CD4-positive, alpha-beta T cell treated with Interleukin-21 for 1 hour (primary cell): ENCODE measurements around the gene TP53AIP1.

Experiments used
- DNase-seq: peaks from one replicate; pipeline ENCODE4 v3.0.0-alpha.2; 2020

TP53AIP1 gene

GRCh38 chr11:128904656-128905344 lies 37.9 kb downstream of the TP53AIP1 start:
- no peak for DNase-seq

DNA sequence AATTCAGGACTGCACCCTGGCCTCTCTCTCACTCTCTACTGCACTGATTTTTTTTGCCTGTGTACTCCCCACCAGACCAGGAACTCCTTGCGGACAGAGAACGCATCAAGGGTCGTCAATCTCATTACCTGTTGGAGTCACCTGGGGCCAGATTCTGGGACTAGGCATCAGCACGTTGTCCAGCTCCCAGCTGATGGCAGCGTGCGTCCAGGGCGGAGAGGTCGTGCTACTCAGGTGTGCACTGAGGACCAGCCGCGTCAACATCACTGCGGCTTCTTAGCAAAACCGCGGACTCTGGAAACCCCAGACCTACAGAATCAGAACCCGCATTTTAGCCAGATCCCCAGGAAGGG lies 38.4 kb downstream of the TP53AIP1 start:
- DNase-seq, result no peak

- DNase-seq, result no peak
These were observed 39.2 kb downstream of the TP53AIP1 start for GRCh38 chr11:128903248-128904061.

DNA sequence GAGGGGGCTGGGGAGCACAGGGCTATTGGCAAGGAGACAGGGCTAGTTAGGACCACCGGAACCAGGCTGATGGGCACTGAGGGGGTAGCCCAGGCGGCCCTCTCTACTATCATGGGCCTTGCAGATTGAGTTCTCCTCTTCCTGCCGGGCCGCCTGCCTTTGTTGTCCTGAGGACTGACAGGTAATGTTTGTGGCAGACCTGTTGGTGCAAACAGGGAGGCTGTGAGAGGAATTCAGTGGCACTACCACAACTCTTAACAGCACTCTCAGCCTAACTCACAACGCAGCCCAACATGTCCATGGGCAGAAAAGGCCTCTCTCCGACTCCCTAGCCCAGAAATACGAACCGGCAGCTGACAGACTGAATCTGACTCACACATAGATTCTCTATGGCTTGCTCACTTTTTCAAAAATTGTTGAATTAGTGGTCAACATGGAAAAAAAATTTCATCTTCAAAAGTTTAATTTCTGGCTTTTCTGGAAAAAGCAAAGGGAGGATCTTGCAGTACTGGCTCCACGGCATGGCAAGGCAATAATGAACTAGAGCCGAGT lies 40.1 kb downstream of the TP53AIP1 start:
- DNase-seq, result no peak

- DNase-seq, result no peak
These were observed 40.8 kb downstream of the TP53AIP1 start for GRCh38 chr11:128901653-128902514.

- no peak for DNase-seq
These were observed 42.2 kb downstream of the TP53AIP1 start for GRCh38 chr11:128900468-128900867.

DNA sequence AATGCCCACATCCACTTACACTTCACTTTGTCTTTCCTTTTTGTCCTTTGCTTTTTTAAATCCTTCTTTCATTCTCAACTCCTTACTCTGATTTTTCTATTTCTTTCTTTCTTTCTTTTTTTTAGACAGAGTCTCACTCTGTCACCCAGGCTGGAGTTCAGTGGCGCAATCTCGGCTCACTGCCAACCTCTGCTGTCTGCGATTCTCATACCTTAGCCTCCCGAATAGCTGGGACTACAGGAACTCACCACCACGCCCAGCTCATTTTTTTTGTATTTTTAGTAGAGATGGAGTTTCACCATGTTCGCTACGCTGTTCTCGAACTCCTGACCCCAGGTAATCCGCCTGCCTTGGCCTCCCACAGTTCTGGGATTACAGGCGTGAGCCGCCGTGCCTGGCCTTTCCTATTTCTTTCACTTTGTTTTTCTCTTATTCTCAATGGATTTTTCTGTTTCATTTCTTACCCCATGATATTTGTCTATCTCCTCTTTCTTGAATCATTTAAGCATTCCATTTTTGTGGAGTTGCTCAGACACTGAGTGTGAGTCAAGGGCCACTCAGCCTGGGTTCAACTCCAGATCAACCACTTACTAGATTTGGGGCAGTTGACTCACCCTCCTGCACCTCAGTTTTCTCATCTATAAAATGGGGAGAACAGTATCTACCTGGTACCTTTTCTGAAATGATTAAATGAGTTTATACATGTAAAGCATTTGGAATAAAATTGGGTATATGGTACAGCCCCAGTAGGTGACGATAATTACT lies 43.9 kb downstream of the TP53AIP1 start:
- no peak for DNase-seq

DNA sequence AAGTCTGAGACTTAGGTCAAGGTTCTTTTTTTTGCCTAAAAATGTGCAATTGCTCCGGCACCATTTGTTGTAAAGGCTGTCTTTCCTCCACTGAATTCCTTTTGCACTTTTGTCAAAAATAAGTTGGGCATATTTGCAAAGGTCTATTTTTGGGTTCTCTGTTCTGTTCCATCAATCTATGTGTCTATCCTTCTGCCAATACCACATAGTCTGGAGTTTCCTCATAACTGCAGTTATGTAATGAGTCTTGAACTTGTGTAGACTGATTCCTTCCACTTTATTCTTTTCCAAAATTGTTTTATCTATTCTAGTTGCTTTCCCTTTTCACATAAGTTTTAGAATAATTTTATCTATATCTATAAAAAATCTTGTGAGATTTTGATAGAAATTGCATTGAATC lies 44.8 kb downstream of the TP53AIP1 start:
- no peak for DNase-seq

DNA sequence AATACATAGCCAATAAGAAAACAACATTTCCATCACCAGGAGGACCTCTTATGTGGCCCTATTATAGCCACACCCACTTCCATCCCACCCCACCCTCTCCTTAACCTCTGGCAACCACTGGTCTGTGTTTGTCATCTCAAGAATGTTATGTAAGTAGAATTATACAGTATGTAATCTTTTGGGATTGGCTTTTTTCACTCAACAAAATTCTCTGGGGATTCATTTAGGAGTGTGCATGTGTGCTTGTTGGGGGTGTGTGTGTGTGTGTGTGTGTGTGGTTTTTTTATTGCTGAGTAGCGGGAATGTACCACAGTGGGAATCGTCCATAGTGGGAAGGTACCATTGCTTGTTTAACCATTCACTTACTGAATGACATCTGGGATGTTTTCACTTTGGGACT lies 46.3 kb downstream of the TP53AIP1 start:
- no peak for DNase-seq

- no peak for DNase-seq
These were observed 47.1 kb downstream of the TP53AIP1 start for GRCh38 chr11:128895526-128895925.

DNA sequence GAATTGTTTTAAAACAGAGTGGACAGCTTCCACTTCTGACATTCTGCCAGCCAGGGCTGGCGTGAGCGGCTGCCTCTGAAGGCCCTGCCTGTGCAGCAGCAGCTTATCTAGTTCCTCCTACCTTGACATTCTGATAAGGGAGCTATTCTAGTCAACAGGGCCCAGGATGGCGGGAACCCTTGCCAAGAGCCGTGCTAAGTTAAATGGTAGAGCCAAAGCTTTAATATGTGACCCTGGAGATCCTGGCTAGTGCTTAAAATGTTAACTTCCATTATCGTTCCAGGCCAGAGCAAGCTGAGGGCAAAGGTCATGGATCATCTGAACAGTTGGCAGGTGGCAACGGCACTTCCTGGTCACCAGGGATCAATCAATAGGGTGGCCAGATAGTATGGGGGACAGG lies 48.0 kb downstream of the TP53AIP1 start:
- DNase-seq, result no peak

DNA sequence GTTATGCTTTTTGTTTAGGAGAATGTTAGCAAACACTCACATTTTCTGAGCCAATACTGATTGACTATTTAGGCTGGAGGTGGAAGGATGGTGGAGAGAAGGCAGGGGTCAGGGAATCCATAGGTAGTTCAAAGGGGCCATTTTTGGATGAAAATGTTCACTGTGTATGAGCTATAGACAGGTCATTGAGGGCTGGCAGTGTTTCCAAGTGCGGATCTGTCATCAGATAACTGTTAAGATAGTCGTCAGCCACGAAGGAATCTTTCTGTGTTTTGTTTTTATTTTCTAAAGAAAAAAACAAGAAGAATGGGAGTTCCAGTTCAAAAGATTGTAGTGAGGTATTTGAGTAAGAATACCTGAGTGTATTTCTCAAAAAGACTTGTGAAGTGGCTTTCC lies 48.4 kb downstream of the TP53AIP1 start:
- no peak for DNase-seq

DNA sequence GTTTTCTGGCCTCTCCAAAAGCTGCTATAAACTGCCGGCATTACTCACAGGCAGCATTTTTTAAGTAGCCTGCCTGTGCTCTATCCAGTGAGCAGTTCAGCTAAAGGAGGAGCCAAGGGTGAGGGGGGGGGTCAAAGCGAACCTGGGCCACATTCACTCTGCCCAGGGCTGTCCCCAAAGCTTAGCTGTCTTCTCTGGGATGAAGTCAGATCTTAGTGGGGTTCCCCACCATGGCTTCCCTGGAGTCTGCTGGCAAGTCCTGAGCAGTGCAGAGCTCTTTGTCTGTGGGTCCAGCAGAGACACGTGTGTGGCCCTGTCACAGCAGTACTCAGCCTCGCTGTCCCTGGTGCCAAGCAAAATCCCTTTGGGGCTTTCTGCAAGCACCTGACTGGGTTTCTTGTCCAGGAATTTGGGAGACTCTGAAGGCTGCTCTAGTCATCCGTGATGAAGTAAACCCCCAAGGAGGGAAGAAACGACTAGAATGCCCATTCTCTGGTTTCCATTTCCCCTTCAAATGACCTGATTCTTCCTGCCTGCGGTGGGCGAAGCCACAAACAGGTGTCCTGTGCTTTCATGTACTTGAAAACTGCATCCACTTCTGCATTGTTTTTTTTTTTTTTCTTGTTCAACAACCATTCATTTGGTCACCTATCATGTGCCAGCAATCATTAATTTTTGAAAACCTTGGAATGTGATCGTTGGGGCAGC lies 48.9 kb downstream of the TP53AIP1 start:
- DNase-seq, result no peak

- DNase-seq, result no peak
These were observed 49.7 kb downstream of the TP53AIP1 start for GRCh38 chr11:128892866-128893565.

GRCh38 chr11:128891913-128892398 lies 50.7 kb downstream of the TP53AIP1 start:
- DNase-seq, result no peak

DNA sequence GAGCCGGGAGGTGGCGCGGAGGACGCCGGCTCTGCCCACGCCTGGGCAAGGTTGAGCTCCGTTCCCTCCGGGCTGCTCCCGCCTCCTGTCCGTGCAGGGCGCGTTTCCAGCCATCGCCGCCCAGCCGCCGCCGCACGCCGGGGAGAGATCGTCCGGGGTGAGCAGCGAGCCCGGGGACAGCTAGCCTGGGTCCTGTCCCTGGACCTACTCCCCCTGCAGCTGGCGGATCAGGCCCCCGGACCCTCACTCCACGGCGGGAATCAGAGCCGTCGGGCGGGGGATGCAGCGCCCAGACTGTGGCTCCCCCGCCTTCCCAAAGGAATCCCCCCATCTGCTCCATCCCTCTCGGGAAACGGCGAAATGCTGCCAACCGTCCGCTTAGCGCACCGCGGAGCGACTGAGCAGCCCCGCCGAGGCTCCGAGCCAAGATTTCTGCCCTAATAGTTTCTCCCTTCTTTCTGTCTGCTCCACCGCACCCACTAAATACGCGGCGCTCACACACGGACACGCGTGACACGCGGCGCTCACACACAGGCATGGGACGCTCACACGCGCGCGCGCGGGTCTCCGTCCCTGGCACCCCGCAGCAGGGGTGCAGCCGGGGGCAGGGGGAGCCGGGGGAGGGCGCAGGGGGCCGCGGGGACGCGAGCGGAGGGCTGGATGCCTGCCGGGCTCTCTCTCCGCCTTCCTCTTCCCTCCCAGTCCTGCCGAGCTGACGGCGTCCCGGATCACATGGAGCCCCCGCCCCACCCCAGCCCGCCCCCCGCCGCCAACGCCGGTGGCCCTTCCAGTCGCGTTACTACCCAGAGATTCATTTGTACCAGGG lies 51.9 kb downstream of the TP53AIP1 start, which contains the start of gene KCNJ5:
KCNJ5 (plus strand) TSS at position 814 of the 826 bp plus-strand sequence. CDS start 19,918 bp downstream, outside the sequence.
- DNase-seq, result no peak

- DNase-seq, result no peak
These were observed 52.5 kb downstream of the TP53AIP1 start for GRCh38 chr11:128890216-128890542.

DNA sequence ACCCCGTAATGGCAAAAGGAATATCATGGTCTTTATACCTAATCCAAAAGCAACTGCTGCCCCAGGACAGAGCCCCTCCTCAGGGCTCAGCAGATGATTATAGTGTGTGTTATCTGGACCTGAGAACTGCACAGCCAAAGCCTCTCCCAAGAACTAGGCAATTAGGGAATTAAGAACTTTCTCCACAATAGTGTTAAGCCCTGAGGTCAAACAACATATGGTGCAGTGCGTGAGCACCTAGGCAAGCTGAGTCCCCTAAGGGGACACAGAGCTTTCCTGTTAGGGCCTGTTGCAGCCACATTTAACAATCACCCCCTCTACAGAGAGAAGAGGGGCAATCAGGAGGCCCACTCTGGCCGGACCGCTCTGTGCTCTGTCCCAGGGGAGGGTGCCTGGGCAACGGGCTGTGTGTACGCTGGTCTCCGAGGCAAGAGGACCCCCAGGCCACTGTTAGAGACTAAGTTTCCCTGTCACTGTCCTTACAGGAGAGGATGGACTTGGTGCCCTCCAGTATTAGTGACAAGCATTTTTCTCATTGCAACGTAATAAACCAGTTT lies 52.9 kb downstream of the TP53AIP1 start:
- no peak for DNase-seq
